ENCODE data around the gene ANKRD34B. TPM values are rescaled to one million over a fixed set of nuclear protein-coding genes. Genes with fewer than 3 reads are reported as not detected.
A peak's percentile ranks its signal among the peaks of the same experiment; 100 is the strongest.

ANKRD34B gene
- total RNA-seq, 1 experiment from 2014 or later, result not detected

- H3K27ac ChIP-seq (ENCODE audit: low read depth, low read length, poor library complexity, severe bottlenecking), result no peak overlapping the region
- no TSS peak for BruUV-seq (replicated peaks)
- intact Hi-C loops (cut with micrococcal nuclease; ENCODE audit: unreplicated experiment), result no loop called here
- peaks cover 9% of the 10 kb centered on the region for H3K4me1 ChIP-seq (ENCODE audit: insufficient read depth, low read length, poor library complexity, severe bottlenecking)
- peak overlapping the region; percentile 36 for H3K4me3 ChIP-seq (ENCODE audit: low read depth, low read length, poor library complexity, severe bottlenecking)
- H3K27me3 ChIP-seq (replicated peaks; ENCODE audit: insufficient read depth, low read depth, low read length, poor library complexity), result peaks cover 67% of the 10 kb centered on the region
- POLR2A ChIA-PET (ENCODE audit: low non-redundant PET), result no interaction called here
- no peaks in the 10 kb centered on the region for H3K36me3 ChIP-seq (ENCODE audit: insufficient read depth, low read length, poor library complexity, severe bottlenecking)
- CTCF ChIA-PET, result interaction anchor here (0.6 kb wide), 1 partner anchor 626 kb away, joined by 8 read pairs; no protein-coding TSS in a partner anchor
- H3K9me3 ChIP-seq (ENCODE audit: low read depth, low read length, poor library complexity, severe bottlenecking), result no peaks in the 10 kb centered on the region
- TF ChIP-seq CTCF (conservative IDR thresholded peaks at IDR 0.05; ENCODE audit: low read depth, low read length) (no peak), EZH2 (IDR thresholded peaks at IDR 0.05; ENCODE audit: borderline replicate concordance, low read depth, low read length, poor library complexity, severe bottlenecking) (peak; percentile 29)
- no peak for DNase-seq (ENCODE audit: low spot score)
Observed at GRCh38 chr5:80569086-80569960, 757 bp downstream of the ANKRD34B start.

- intact Hi-C loops (cut with micrococcal nuclease; ENCODE audit: unreplicated experiment), result no loop called here
- no TSS peak for BruUV-seq (replicated peaks)
- peaks cover 66% of the 10 kb centered on the region for H3K27me3 ChIP-seq (replicated peaks; ENCODE audit: insufficient read depth, low read depth, low read length, poor library complexity)
- H3K4me3 ChIP-seq (ENCODE audit: low read depth, low read length, poor library complexity, severe bottlenecking), result no peak overlapping the region
- POLR2A ChIA-PET (ENCODE audit: low non-redundant PET), result interaction anchor here (0.6 kb wide), 1 partner anchor 17 kb away, joined by 4 read pairs; no protein-coding TSS in a partner anchor
- H3K27ac ChIP-seq (ENCODE audit: low read depth, low read length, poor library complexity, severe bottlenecking), result no peak overlapping the region
- no peak for DNase-seq (ENCODE audit: low spot score)
- TF ChIP-seq CTCF (conservative IDR thresholded peaks at IDR 0.05; ENCODE audit: low read depth, low read length), result no peak
- TF ChIP-seq EZH2 (IDR thresholded peaks at IDR 0.05; ENCODE audit: borderline replicate concordance, low read depth, low read length, poor library complexity, severe bottlenecking), result no peak
- CTCF ChIA-PET, result no interaction called here
- H3K36me3 ChIP-seq (ENCODE audit: insufficient read depth, low read length, poor library complexity, severe bottlenecking), result no peaks in the 10 kb centered on the region
- no peaks in the 10 kb centered on the region for H3K9me3 ChIP-seq (ENCODE audit: low read depth, low read length, poor library complexity, severe bottlenecking)
- H3K4me1 ChIP-seq (ENCODE audit: insufficient read depth, low read length, poor library complexity, severe bottlenecking), result peaks cover 9% of the 10 kb centered on the region
Observed at GRCh38 chr5:80568251-80568650, 1.8 kb downstream of the ANKRD34B start.

- H3K27ac ChIP-seq (ENCODE audit: low read depth, low read length, poor library complexity, severe bottlenecking), result no peak overlapping the region
- CTCF ChIA-PET, result no interaction called here
Observed at GRCh38 chr5:80566711-80567259, 3.3 kb downstream of the ANKRD34B start.

More at GRCh38 chr5:80566711-80567259, 3.3 kb downstream of the ANKRD34B start:
- H3K27me3 ChIP-seq (replicated peaks; ENCODE audit: insufficient read depth, low read depth, low read length, poor library complexity), result peaks cover 52% of the 10 kb centered on the region
- TF ChIP-seq CTCF (conservative IDR thresholded peaks at IDR 0.05; ENCODE audit: low read depth, low read length) (no peak), EZH2 (IDR thresholded peaks at IDR 0.05; ENCODE audit: borderline replicate concordance, low read depth, low read length, poor library complexity, severe bottlenecking) (no peak)
- no peaks in the 10 kb centered on the region for H3K9me3 ChIP-seq (ENCODE audit: low read depth, low read length, poor library complexity, severe bottlenecking)
- no peak overlapping the region for H3K4me3 ChIP-seq (ENCODE audit: low read depth, low read length, poor library complexity, severe bottlenecking)
- H3K4me1 ChIP-seq (ENCODE audit: insufficient read depth, low read length, poor library complexity, severe bottlenecking), result peaks cover 9% of the 10 kb centered on the region
- POLR2A ChIA-PET (ENCODE audit: low non-redundant PET), result no interaction called here
- BruUV-seq (replicated peaks), result no TSS peak
- no peaks in the 10 kb centered on the region for H3K36me3 ChIP-seq (ENCODE audit: insufficient read depth, low read length, poor library complexity, severe bottlenecking)
- intact Hi-C loops (cut with micrococcal nuclease; ENCODE audit: unreplicated experiment), result no loop called here
- no peak for DNase-seq (ENCODE audit: low spot score)

Data from A673 (cell line).